Fibroblast of lung (primary cell): Measurements from ENCODE around the gene DCDC2. TPM values are rescaled to one million over a fixed set of nuclear protein-coding genes. Genes with fewer than 3 reads are reported as not detected.

ENCODE experiments used
- DNase-seq, 2 donors: peaks; one replicate each; pipeline versions ENCODE4 v3.0.0 to v3.0.0-alpha.2; 2010; ENCODE audit warnings: low read depth in 2 of 2
- H2AFZ ChIP-seq: 2 replicates; pipeline ENCODE4 v1.5.1; 2012; ENCODE audit warnings: low read length, control low read depth, inconsistent platforms
- H3K27ac ChIP-seq: 2 replicates; pipeline ENCODE4 v1.5.1; 2011; ENCODE audit warnings: low read length, control low read depth; ENCODE audit not compliant: insufficient read depth
- H3K27me3 ChIP-seq: 2 replicates; pipeline ENCODE4 v1.5.1; 2011; ENCODE audit warnings: mild to moderate bottlenecking, low read length; ENCODE audit not compliant: control insufficient read depth, insufficient read depth
- H3K36me3 ChIP-seq: 2 replicates; pipeline ENCODE4 v1.5.1; 2011; ENCODE audit warnings: low read length; ENCODE audit not compliant: control insufficient read depth, insufficient read depth
- H3K4me1 ChIP-seq: 2 replicates; pipeline ENCODE4 v1.5.1; 2011; ENCODE audit warnings: low read length; ENCODE audit not compliant: control insufficient read depth, insufficient read depth; ENCODE audit errors: extremely low read depth
- H3K4me2 ChIP-seq: 2 replicates; pipeline ENCODE4 v1.5.1; 2011; ENCODE audit warnings: low read length, control low read depth; ENCODE audit not compliant: insufficient read depth; ENCODE audit errors: extremely low read depth
- H3K4me3 ChIP-seq, 4 experiments: fragments of 200-600 bp in 1 of 4; sonication (generic) in 1 of 4; replicated peaks in 1 of 4; 2 replicates each; pipeline ENCODE4 v1.5.1; 2011 to 2016; ENCODE audit warnings: low read length in 4 of 4, low read depth in 3 of 4, mild to moderate bottlenecking in 3 of 4, control low read depth in 2 of 4, inconsistent platforms in 1 of 4, mixed read lengths in 1 of 4; ENCODE audit not compliant: insufficient read depth in 1 of 4; ENCODE audit errors: control extremely low read depth in 1 of 4
- H3K79me2 ChIP-seq: 2 replicates; pipeline ENCODE4 v1.5.1; 2012; ENCODE audit warnings: mild to moderate bottlenecking, low read length, inconsistent platforms; ENCODE audit not compliant: control insufficient read depth, insufficient read depth
- H3K9ac ChIP-seq: 2 replicates; pipeline ENCODE4 v1.5.1; 2011; ENCODE audit warnings: mild to moderate bottlenecking, low read length, control low read depth; ENCODE audit not compliant: insufficient read depth
- H3K9me3 ChIP-seq: 2 replicates; pipeline ENCODE4 v1.5.1; 2012; ENCODE audit warnings: low read depth, low read length; ENCODE audit not compliant: control insufficient read depth, insufficient read depth
- H4K20me1 ChIP-seq: 2 replicates; pipeline ENCODE4 v1.5.1; 2011; ENCODE audit warnings: low read length; ENCODE audit not compliant: control insufficient read depth, insufficient read depth; ENCODE audit errors: extremely low read depth
- EZH2 ChIP-seq: IDR thresholded peaks from 2 replicates; pipeline ENCODE4 v1.5.1; 2012; ENCODE audit warnings: low read length, control low read depth, mild to moderate bottlenecking; ENCODE audit errors: missing control alignments
- polyA plus RNA-seq, 2 donors: library from polyadenylated mRNA; depleted of rRNA in 1 of 2; stranded (reverse) in 1 of 2; unstranded in 1 of 2; fragments of >200 nt; gene quantifications; 2 replicates each; pipeline ENCODE4 v1.2.1, GENCODE V29; 2011 to 2012; ENCODE audit warnings: missing spikeins in 1 of 2
- total RNA-seq: library from RNA; depleted of rRNA; stranded (reverse); fragments of >200 nt; gene quantifications from 2 replicates; pipeline ENCODE4 v1.2.1, GENCODE V29; 2014
- TF ChIP-seq, protein P1 (sequence below), 2 donors: IDR thresholded peaks in 1 of 2; conservative IDR thresholded peaks in 1 of 2; 1 replicate in 1 of 2; 2 replicates in 1 of 2; pipeline ENCODE4 v1.5.1; 2011 to 2012; ENCODE audit warnings: low read length in 2 of 2, control low read depth in 1 of 2, inconsistent platforms in 1 of 2, low read depth in 1 of 2, mild to moderate bottlenecking in 1 of 2

DCDC2 gene
- total and polyA plus RNA-seq, 2 donors (not counting 1 experiment from before 2014, with no cell fraction given), result 0.01 TPM; not detected in 1

DNA sequence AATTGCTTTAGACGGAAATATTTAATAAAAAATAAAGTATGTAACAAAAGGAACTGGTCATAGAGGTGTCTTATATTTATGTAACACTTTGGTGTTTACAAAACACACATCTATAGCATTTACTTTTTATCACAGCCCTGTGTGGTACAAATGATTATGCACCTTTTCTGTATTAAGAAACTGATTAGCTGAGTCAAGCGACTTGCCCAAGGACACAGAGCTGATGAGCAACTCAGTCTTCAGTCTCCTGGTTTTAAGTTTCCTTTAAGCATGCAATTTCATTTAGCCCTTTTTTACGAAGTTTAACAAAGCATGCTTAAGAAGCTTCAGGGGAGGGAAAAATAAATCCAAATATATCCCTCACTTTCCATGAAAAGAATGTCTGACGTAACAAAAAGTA lies 2.5 kb downstream of the DCDC2 start:
- no peaks in the 10 kb centered on the region for H3K9me3 ChIP-seq
- DNase-seq, result no peak
- H3K4me3 ChIP-seq, result no peak overlapping the region
- no peaks in the 10 kb centered on the region for H3K79me2 ChIP-seq
- H2AFZ ChIP-seq, result no peak overlapping the region
- H3K4me2 ChIP-seq, result no peak overlapping the region
- H3K36me3 ChIP-seq, result no peaks in the 10 kb centered on the region
- peaks cover 12% of the 10 kb centered on the region for H3K27me3 ChIP-seq
- no peak overlapping the region for H3K27ac ChIP-seq
- H4K20me1 ChIP-seq, result no peaks in the 10 kb centered on the region
- H3K4me1 ChIP-seq, result no peaks in the 10 kb centered on the region
- H3K9ac ChIP-seq, result no peak overlapping the region
- TF ChIP-seq, protein P1, sequence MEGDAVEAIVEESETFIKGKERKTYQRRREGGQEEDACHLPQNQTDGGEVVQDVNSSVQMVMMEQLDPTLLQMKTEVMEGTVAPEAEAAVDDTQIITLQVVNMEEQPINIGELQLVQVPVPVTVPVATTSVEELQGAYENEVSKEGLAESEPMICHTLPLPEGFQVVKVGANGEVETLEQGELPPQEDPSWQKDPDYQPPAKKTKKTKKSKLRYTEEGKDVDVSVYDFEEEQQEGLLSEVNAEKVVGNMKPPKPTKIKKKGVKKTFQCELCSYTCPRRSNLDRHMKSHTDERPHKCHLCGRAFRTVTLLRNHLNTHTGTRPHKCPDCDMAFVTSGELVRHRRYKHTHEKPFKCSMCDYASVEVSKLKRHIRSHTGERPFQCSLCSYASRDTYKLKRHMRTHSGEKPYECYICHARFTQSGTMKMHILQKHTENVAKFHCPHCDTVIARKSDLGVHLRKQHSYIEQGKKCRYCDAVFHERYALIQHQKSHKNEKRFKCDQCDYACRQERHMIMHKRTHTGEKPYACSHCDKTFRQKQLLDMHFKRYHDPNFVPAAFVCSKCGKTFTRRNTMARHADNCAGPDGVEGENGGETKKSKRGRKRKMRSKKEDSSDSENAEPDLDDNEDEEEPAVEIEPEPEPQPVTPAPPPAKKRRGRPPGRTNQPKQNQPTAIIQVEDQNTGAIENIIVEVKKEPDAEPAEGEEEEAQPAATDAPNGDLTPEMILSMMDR (conservative IDR thresholded peaks at IDR 0.05 in 1 of 2, IDR thresholded peaks at IDR 0.05 in 1 of 2; ENCODE audit: low read depth in 1 of 2, low read length in 2 of 2), result no peak
- TF ChIP-seq EZH2, result no peak

DNA sequence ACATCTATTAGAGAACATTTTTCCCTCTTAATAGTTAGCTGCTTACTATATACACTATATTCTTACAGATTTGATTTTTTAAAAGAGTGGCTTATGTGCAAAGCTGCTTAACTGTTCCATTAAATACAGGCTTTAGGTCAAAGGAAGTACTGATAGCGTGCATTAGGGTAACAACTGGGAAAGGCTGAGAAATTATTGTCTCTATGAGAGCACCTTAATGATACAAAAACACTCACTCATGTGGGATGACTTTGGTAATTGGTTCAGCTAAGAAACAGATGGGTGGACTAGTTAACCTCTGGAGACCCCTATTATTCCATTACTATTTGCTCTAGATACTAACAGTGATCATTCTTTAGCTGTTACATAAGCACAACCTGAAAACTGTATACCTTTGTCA lies 4.0 kb downstream of the DCDC2 start:
- Histone ChIP-seq H3K9me3 (no peaks in the 10 kb centered on the region), H3K79me2 (no peaks in the 10 kb centered on the region), H4K20me1 (no peaks in the 10 kb centered on the region), H3K9ac (no peak overlapping the region), H3K4me1 (no peaks in the 10 kb centered on the region), H2AFZ (no peak overlapping the region), H3K27me3 (peaks cover 12% of the 10 kb centered on the region), H3K36me3 (no peaks in the 10 kb centered on the region), H3K4me3 (no peak overlapping the region), H3K4me2 (no peak overlapping the region), H3K27ac (no peak overlapping the region)
- DNase-seq, result no peak
- TF ChIP-seq, protein P1 (conservative IDR thresholded peaks at IDR 0.05 in 1 of 2, IDR thresholded peaks at IDR 0.05 in 1 of 2; ENCODE audit: low read depth in 1 of 2, low read length in 2 of 2), result no peak
- TF ChIP-seq EZH2, result no peak

DNA sequence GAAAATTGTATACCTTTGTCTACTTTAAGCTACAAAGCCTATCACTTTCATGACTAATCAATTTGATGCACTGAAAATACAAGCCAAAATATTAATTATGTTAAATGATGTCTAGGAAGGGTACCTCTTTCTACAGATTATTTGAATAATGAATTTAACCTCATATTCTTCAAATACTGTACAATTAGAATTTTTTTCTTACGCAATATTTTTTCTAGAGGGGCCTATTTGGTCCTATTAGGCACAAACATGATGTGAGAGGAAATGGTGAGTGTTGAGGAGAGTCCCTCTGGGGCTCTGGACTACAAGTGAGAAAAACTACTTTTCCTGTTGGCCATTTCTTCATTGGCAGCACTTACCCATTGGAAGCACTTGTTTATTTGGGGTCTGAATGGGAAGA lies 5.4 kb downstream of the DCDC2 start:
- Histone ChIP-seq H4K20me1 (no peaks in the 10 kb centered on the region), H3K27me3 (peaks cover 5% of the 10 kb centered on the region), H3K4me1 (no peaks in the 10 kb centered on the region), H3K79me2 (no peaks in the 10 kb centered on the region), H3K9ac (no peak overlapping the region), H3K36me3 (no peaks in the 10 kb centered on the region), H3K4me3 (no peak overlapping the region), H3K4me2 (no peak overlapping the region), H3K9me3 (no peaks in the 10 kb centered on the region), H3K27ac (no peak overlapping the region), H2AFZ (no peak overlapping the region)
- DNase-seq, result no peak
- TF ChIP-seq EZH2, result no peak
- TF ChIP-seq, protein P1 (conservative IDR thresholded peaks at IDR 0.05 in 1 of 2, IDR thresholded peaks at IDR 0.05 in 1 of 2; ENCODE audit: low read depth in 1 of 2, low read length in 2 of 2), result no peak
